Effector CD4-positive, alpha-beta T cell (primary cell): ENCODE data around the gene KIAA1217.
"Not testable (repeated sequence)": the region's sequence is repeated elsewhere in the genome, so short reads cannot be mapped to it uniquely, and the experiment has no call there.

Experiments used
- DNase-seq: peaks from one replicate; pipeline ENCODE4 v3.0.0-alpha.2; 2020

KIAA1217 gene

GRCh38 chr10:24475598-24475997 lies 266.7 kb downstream of the KIAA1217 start:
- DNase-seq = no peak

DNA sequence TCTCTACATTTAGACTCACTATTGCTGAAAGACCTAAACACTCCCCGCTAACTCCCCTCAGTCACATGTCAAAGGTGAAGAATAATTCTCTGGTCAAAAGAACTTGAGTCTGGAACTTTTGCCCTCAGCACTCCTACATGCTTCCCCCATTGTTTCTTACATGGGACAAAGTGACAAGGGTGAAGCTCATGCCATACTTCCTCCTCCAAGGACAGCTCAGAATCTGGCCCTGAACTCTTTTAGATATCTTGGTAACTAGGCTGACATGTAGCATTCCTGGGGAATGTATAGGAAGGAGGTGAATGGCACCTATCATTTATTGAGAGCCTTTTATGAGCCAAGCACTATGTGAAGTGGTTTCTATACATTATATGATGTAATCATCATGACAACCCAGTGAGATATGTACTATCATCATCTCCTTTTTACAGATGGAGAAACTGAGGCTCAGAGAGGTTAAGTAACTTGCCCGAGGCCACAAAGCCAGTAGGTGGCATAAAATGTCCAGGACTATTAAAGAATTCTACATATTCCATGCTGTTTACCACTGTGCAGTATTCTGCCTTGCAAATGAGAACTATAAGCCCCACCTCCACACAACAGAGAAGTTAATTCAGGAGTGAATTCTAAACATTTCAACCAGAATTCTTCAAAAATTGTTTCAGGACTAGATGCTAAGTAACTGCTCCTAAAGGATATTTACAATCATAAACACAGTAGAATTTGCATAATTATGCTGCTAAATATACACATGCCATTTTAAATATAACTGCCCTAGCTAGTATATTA lies 268.2 kb downstream of the KIAA1217 start:
- DNase-seq = no peak

DNA sequence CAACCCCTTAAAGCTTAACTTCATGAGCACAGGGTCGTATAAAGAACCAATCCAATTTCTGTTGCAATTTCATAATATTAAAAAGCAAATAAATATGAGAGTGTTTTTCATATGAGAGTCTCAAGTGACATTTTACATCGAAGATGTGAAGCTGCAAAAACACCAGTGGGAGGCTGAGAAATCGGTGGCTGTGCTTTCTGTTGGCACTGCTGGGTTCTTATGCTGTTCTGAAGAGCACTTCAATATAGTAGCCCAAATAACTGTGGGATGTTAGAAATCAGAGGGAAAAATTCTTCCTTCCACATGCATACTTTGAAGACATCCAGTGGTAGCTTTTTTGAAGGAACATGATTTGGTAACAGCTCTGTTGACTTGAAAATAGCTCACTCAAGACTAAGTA lies 269.0 kb downstream of the KIAA1217 start:
- DNase-seq = no peak

GRCh38 chr10:24479806-24480205 lies 270.9 kb downstream of the KIAA1217 start:
- DNase-seq = no peak

DNA sequence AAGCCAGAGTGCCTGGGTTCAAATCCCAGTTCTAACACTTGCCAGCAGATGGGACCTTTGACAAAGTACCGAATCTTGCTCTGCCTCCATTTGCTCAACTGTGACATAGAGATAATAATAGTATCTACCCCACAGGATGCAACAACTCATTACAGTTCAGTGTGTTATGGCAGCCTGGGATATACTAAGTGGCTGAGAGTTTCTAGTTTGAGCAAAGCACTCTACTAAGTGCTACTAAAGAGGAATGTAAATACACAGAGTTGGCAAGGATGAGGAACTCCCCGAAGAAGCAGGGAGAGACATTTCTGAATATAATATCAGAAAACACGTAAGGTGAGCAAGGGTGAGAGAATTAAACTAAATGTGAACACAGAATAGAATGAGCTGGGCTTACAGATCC lies 271.5 kb downstream of the KIAA1217 start:
- no peak for DNase-seq

- DNase-seq = no peak
Observed at GRCh38 chr10:24481241-24481640, 272.3 kb downstream of the KIAA1217 start.

DNA sequence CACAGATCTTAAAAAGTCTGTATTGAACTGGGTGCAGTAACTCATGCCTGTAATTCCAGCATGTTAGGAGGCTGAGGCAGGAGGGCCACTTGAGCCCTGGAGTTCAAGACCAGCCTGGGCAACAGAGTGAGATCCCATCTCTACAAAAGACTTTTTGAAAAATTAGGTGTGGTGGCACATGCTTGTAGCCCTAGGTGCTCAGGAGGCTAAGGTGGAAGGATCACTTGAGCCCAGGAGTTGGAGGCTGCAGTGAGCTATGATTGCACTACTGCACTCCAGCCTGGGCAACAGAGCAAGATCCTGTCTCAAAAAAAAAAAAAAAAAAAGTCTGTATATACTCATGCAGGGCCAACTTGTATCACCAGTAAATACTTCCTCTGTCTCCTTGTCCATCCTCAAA lies 273.8 kb downstream of the KIAA1217 start:
- DNase-seq = not testable (repeated sequence)

GRCh38 chr10:24483701-24484100 lies 274.8 kb downstream of the KIAA1217 start:
- DNase-seq = no peak

GRCh38 chr10:24484771-24485170 lies 275.8 kb downstream of the KIAA1217 start:
- DNase-seq = no peak

GRCh38 chr10:24485304-24485703 lies 276.4 kb downstream of the KIAA1217 start:
- no peak for DNase-seq

GRCh38 chr10:24488631-24489030 lies 279.7 kb downstream of the KIAA1217 start:
- DNase-seq = no peak

DNA sequence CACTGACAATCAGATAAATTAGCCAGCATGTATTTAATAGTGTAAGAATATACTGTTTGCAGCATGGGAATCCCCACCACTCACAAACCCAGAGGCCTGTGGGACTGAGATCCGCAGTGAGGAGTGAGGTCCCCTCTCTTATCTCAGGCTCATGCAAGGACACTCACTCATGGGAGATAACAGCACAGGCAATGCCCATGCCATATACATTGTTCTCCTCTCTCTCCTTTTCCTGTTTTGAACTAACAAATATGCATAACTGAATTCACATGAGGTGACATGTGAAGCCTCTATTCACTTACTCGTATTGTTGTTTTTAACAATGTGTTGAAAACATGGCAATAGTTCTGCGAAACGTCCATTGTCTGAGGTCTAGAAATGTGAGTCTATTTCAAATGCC lies 284.2 kb downstream of the KIAA1217 start:
- no peak for DNase-seq

DNA sequence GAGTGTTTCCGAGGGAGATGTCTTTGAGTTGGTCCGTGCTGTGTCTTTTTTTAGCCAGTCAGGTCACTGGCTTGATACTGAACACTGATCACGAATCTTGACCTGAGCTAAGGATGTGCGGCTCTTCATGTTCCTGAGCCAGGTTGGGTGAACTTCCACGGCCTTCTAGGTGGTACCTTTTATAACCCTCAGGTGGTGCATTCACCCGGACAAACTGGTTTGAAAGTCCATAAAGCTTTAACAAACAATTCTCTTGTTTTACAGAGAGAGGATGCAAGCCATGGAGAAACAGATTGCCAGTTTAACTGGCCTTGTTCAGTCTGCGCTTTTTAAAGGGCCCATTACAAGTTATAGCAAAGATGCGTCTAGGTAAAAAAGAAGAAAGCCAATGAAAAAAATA lies 285.3 kb downstream of the KIAA1217 start:
- DNase-seq = no peak

- no peak for DNase-seq
Observed at GRCh38 chr10:24494777-24495176, 285.8 kb downstream of the KIAA1217 start.

DNA sequence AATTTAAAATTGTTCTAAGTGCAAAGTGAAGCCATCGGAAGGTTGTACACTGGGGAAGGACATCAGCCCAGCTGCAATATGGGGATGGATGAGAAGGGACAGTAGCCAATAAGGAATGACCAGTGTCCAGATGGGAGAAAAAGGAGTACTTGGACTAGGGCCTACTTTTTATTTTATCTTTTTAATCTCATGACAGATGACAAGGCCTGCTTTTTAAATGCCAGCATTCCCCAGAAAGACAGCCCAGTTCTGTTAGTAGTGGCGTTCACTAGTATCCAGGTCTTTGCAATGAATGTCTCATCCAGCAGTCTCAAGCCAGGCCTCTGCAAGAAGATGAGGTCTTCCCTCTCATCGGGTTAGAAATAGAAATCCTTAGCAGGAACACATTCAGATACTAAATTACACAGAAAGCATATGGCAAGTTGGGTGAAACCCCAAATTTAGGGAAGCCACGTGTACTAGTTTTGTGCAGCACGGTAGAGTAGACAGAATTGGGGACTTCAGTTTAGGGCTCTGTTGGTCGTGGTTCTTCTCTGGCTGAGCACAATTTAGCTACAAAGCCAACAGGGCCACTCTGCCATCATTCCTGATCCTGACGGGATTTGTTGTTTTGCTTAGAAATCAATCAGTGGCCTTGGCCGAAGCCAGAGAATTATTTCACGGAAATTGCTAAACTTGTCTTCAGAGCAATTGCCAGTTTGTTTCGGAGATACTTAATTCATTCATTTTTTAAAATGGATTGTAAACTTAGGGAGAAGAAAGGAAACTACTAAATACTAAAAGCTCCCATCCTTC lies 286.9 kb downstream of the KIAA1217 start:
- no peak for DNase-seq

DNA sequence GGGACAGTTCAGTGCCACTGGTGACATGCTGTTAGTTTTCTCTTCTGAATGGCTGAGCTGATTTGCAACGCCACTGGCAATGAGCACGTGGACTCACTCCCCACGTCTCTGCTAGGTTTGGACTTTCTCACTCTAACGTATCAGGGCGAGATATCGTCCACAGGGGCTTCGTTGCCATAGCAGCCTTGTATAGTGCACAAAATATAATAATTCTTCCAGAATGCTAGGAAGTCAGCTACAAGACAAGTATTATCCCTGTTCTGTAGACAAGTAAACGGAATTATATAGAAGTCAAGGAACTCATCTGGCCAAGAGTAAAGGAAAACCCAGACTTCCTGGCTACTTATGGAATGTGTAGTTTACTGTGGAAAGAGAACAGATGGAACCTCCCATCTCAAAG lies 288.0 kb downstream of the KIAA1217 start:
- DNase-seq = no peak

GRCh38 chr10:24501056-24501711 lies 292.2 kb downstream of the KIAA1217 start:
- DNase-seq = no peak

- DNase-seq = no peak
Observed at GRCh38 chr10:24502006-24502405, 293.1 kb downstream of the KIAA1217 start.

DNA sequence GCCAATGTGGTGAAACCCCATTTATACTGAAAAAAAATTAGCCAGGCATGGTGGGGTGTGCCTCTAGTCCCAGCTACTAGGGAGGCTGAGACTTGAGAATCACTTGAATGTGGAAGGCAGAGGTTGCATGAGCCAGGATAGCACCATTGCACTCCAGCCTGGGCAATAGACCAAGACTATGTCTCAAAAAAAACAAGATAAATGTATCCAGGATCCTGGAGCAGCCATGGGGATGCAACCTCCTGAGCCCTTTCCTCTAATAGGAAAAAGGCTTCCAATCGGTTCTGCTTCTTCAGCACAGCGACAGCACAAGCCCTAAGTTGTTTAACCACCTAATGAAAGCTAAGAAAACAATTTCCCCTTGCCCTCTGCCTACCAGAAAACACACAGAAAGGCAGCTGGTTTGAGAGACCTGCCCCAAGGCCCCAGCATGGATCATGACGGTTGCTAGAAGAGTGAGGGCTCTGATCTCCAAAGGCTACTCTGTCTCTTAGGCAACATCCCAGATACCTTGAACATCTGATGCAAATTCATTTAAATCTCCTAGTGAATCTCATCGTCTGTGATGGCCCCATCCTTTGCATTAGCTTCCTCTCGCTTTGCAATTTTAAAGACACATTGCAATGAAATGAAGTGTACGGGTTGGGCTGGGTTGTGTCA lies 294.0 kb downstream of the KIAA1217 start:
- no peak for DNase-seq

- DNase-seq = no peak
Observed at GRCh38 chr10:24503461-24504320, 294.8 kb downstream of the KIAA1217 start.

DNA sequence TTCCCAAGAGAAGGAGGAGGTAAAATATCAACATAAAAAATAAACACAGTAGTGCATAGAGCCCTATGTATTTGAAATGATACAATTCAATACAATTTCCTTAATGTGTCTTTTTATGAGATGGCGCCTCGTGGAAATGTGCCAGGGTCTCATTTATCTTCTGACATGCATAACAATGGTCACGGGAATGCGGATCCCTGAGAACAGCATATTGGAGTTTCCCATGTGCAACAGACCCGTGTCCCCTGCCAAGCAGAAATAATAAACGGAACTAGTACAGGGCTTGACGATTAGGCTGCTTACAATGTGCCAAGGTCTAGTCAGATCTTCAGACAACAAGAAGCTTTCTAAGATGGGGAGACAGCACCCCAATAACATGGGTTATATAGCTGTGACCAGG lies 296.8 kb downstream of the KIAA1217 start:
- DNase-seq = no peak

DNA sequence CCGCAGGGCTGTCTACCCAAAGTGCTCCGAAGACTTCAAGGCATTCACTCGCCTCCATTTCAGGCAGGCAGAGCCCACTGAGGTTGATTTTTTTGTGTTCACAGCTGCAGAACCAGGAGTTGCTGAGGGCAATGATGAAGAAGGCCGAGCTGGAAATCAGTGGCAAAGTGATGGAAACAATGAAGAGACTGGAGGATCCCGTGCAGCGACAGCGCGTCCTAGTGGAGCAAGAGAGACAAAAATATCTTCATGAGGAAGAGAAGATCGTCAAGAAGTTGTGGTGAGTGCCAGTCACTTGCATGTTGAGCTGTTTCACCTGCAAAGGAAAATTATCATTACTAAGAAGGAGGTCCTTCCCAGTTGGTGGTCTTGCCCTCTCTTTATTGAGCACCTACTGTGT lies 304.2 kb downstream of the KIAA1217 start:
- DNase-seq = no peak
